AG04449 (cell line): ENCODE data around the gene RGS14.

Source experiments
- CTCF ChIA-PET: fragments of 350-600 bp; formaldehyde crosslinking; extraction: SDS; loops from one replicate; lab custom pipeline; 2021; ENCODE audit warnings: antibody characterized with exemption; lab: Yijun Ruan, JAX
- POLR2A ChIA-PET: fragments of 400-600, 350-600 bp; formaldehyde crosslinking; extraction: SDS; loops from one replicate; lab custom pipeline; 2020; ENCODE audit warnings: antibody characterized with exemption, inconsistent platforms; lab: Yijun Ruan, JAX
- DNase-seq: peaks from one replicate; pipeline ENCODE4 v3.0.0-alpha.2; 2010; ENCODE audit warnings: low read depth, low spot score
- H3K4me3 ChIP-seq: 2 replicates; pipeline ENCODE4 v1.5.1; 2011; ENCODE audit warnings: low read depth, mild to moderate bottlenecking, control low read depth, low read length
- TF ChIP-seq, protein P1 (sequence below): IDR thresholded peaks from one replicate; pipeline ENCODE4 v1.5.1; 2011; ENCODE audit warnings: mild to moderate bottlenecking, moderate library complexity, low read length, control low read depth, inconsistent platforms; ENCODE audit not compliant: insufficient read depth; ENCODE audit errors: missing control alignments

The RGS14 gene

GRCh38 chr5:177315411-177315810 lies 42.3 kb upstream of the RGS14 start:
- ChIA-PET POLR2A (no interaction called here), CTCF (interaction anchor here (1.1 to 17.1 kb wide), 7 partner anchors 8 to 203 kb away, joined by 3 to 261 read pairs (median 42); partner anchors contain the start of gene PRR7)
- H3K4me3 ChIP-seq, result no peak overlapping the region
- TF ChIP-seq, protein P1, sequence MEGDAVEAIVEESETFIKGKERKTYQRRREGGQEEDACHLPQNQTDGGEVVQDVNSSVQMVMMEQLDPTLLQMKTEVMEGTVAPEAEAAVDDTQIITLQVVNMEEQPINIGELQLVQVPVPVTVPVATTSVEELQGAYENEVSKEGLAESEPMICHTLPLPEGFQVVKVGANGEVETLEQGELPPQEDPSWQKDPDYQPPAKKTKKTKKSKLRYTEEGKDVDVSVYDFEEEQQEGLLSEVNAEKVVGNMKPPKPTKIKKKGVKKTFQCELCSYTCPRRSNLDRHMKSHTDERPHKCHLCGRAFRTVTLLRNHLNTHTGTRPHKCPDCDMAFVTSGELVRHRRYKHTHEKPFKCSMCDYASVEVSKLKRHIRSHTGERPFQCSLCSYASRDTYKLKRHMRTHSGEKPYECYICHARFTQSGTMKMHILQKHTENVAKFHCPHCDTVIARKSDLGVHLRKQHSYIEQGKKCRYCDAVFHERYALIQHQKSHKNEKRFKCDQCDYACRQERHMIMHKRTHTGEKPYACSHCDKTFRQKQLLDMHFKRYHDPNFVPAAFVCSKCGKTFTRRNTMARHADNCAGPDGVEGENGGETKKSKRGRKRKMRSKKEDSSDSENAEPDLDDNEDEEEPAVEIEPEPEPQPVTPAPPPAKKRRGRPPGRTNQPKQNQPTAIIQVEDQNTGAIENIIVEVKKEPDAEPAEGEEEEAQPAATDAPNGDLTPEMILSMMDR, result no peak
- DNase-seq, result no peak

- no peak for DNase-seq
- TF ChIP-seq, protein P1, result no peak
- no peak overlapping the region for H3K4me3 ChIP-seq
- CTCF ChIA-PET, result interaction anchor here (1.1 to 17.1 kb wide), 7 partner anchors 9 to 203 kb away, joined by 3 to 261 read pairs (median 42); partner anchors contain the start of gene PRR7
- POLR2A ChIA-PET, result no interaction called here
These were observed 41.7 kb upstream of the RGS14 start for GRCh38 chr5:177316005-177316404.

DNA sequence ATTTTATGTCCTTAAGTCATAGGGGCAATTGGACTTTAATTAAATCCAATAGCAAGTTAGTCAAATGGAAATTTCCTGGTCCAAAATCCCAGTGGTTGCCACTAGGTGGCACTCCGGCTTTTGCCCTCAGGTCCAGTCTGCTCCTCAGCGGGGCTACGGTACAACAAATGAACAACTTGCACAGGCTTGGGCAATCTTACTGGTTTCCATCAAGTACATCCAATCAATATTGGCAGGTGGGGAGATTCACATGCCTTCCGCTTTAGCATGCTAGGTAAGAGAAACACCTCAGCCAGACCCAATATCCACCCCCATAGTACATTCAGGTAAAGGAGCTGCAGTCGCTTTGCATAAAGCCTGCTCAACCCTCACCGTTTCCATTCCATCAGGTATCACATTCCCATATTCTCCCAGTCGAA lies 39.8 kb upstream of the RGS14 start:
- TF ChIP-seq, protein P1, result peak; percentile 78
- H3K4me3 ChIP-seq, result no peak overlapping the region
- CTCF ChIA-PET, result interaction anchor here (0.7 to 17.1 kb wide), 27 partner anchors 8 to 204 kb away, joined by 3 to 261 read pairs (median 7); partner anchors contain the start of genes GRK6, LMAN2, PDLIM7 and PFN3
- POLR2A ChIA-PET, result no interaction called here
- DNase-seq, result peak; percentile 38

- TF ChIP-seq, protein P1, result no peak
- POLR2A ChIA-PET, result interaction anchor here (0.6 kb wide), 1 partner anchor 32 kb away, joined by 3 read pairs; the partner anchor contains the start of gene LMAN2
- no peak for DNase-seq
- H3K4me3 ChIP-seq, result no peak overlapping the region
- CTCF ChIA-PET, result interaction anchor here (0.6 to 17.1 kb wide), 12 partner anchors 6 to 248 kb away, joined by 3 to 261 read pairs (median 20); partner anchors contain the start of genes PFN3 and PRR7
These were observed 37.7 kb upstream of the RGS14 start for GRCh38 chr5:177319913-177320588.

- CTCF ChIA-PET, result interaction anchor here (1.2 to 17.1 kb wide), 6 partner anchors 12 to 207 kb away, joined by 3 to 261 read pairs (median 28); partner anchors contain the start of genes PFN3 and PRR7
- TF ChIP-seq, protein P1, result no peak
- POLR2A ChIA-PET, result interaction anchor here (0.6 kb wide), 1 partner anchor 31 kb away, joined by 3 read pairs; the partner anchor contains the start of gene LMAN2
- no peak for DNase-seq
- H3K4me3 ChIP-seq, result no peak overlapping the region
These were observed 36.8 kb upstream of the RGS14 start for GRCh38 chr5:177320879-177321278.

DNA sequence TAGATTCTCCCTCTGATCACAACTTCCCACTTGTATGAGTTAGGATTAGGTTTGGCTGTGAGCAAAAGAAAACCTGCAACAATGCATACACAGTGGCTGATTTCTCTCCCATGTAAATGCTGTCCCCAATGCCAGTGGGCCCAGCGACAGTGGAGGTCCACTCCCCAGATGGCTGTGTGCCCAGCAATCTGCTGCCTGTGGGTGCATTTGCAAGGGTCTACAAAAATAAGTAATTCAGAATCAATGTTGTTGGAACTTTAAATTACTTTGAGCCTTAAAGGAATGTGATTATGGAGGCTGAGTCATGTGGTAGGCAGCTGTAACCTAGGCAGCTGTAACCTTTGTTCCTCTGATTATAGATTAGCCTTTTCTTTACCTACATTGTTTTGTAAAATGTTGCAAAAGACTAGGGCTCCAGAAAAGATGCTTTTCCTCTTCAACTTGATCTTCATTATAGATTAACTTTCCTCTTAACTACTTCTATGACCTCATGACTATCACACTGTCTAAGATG lies 31.8 kb upstream of the RGS14 start:
- DNase-seq, result no peak
- H3K4me3 ChIP-seq, result no peak overlapping the region
- POLR2A ChIA-PET, result no interaction called here
- TF ChIP-seq, protein P1, result no peak
- CTCF ChIA-PET, result interaction anchor here (0.7 to 5.6 kb wide), 6 partner anchors 8 to 212 kb away, joined by 3 to 53 read pairs (median 4); no protein-coding TSS in a partner anchor
